GM23248 (cell line): ENCODE data around the gene FRYL.

ENCODE experiments used
- EZH2 ChIP-seq: fragments of 200-600 bp; sonication (generic); IDR thresholded peaks from 2 replicates; pipeline ENCODE4 v1.6.1; 2018; ENCODE audit warnings: antibody characterized with exemption, mild to moderate bottlenecking; ENCODE audit not compliant: insufficient read depth, poor library complexity, severe bottlenecking
- EZH2phosphoT487 ChIP-seq: fragments of 200-600 bp; sonication (generic); IDR thresholded peaks from 2 replicates; pipeline ENCODE4 v1.6.1; 2018; ENCODE audit warnings: antibody characterized with exemption, moderate library complexity, mild to moderate bottlenecking, low read depth; ENCODE audit not compliant: insufficient read depth

GRCh38 chr4:48490012-48490679, 289.9 kb downstream of the FRYL start, which contains the start of gene ZAR1:
- TF ChIP-seq EZH2phosphoT487, result no peak
- peak; percentile 61 for TF ChIP-seq EZH2
